ENCODE data around the gene TWF2.

GRCh38 chr3:52183786-52184445 is 55.0 kb downstream of the TWF2 start:
- TF ChIP-seq CTCF (IDR thresholded peaks at IDR 0.05) (no peak), POLR2A (IDR thresholded peaks at IDR 0.05) (no peak)

Data from adrenal gland (tissue), 5 donors.